GM18511 (cell line): Measurements from ENCODE around the gene ACVR1B.

ENCODE experiments used
- ATAC-seq: cut with Tn5 transposase; IDR thresholded peaks from one replicate; pipeline ENCODE4 v1.9.1; 2021; ENCODE audit warnings: mild to moderate bottlenecking, moderate library complexity; ENCODE audit not compliant: unreplicated experiment

The ACVR1B gene

GRCh38 chr12:51951199-51951842 lies at the start of gene ACVR1B:
TSS of gene ACVR1B (plus strand) at chr12:51951699. CDS start at chr12:51951744, 45 bp downstream.
- ATAC-seq: peak; percentile 92

GRCh38 chr12:51901881-51902280 lies 49.6 kb upstream of the ACVR1B start:
- ATAC-seq: no peak

- no peak for ATAC-seq
Observed at GRCh38 chr12:51904951-51905470, 46.5 kb upstream of the ACVR1B start.

GRCh38 chr12:51905471-51906429 lies 45.7 kb upstream of the ACVR1B start:
- no peak for ATAC-seq

GRCh38 chr12:51906430-51907082 lies 44.9 kb upstream of the ACVR1B start:
- ATAC-seq: no peak

- no peak for ATAC-seq
Observed at GRCh38 chr12:51907083-51907855, 44.2 kb upstream of the ACVR1B start, which contains the start of gene ACVRL1. TSS of gene ACVRL1 (plus strand) at chr12:51907504. CDS start at chr12:51912475, 4,971 bp downstream.

GRCh38 chr12:51907856-51908425 lies 43.6 kb upstream of the ACVR1B start:
- no peak for ATAC-seq

- ATAC-seq: no peak
Observed at GRCh38 chr12:51908876-51909592, 42.5 kb upstream of the ACVR1B start.

GRCh38 chr12:51910168-51910567 lies 41.3 kb upstream of the ACVR1B start:
- no peak for ATAC-seq

GRCh38 chr12:51910691-51911090 lies 40.8 kb upstream of the ACVR1B start:
- no peak for ATAC-seq

- no peak for ATAC-seq
Observed at GRCh38 chr12:51911307-51911706, 40.2 kb upstream of the ACVR1B start.

GRCh38 chr12:51911788-51912711 lies 39.4 kb upstream of the ACVR1B start:
- ATAC-seq: no peak

- no peak for ATAC-seq
Observed at GRCh38 chr12:51913071-51914033, 38.1 kb upstream of the ACVR1B start.

- no peak for ATAC-seq
Observed at GRCh38 chr12:51914034-51914923, 37.2 kb upstream of the ACVR1B start.

GRCh38 chr12:51915003-51915625 lies 36.4 kb upstream of the ACVR1B start:
- no peak for ATAC-seq

GRCh38 chr12:51915951-51916350 lies 35.5 kb upstream of the ACVR1B start:
- ATAC-seq: no peak
